Transverse colon (tissue), 4 donors: Measurements from ENCODE around the gene EPB41L5. TPM values are rescaled to one million over a fixed set of nuclear protein-coding genes. Genes with fewer than 3 reads are reported as not detected.
"Not testable (repeated sequence)": the region's sequence is repeated elsewhere in the genome, so short reads cannot be mapped to it uniquely, and the experiment has no call there.

Source experiments
- DNase-seq: peaks from one replicate; pipeline ENCODE4 v3.0.0-alpha.2; 2019
- H3K27ac ChIP-seq, 4 donors: fragments of 200-600 bp; sonication (generic); 2 replicates each; pipeline ENCODE4 v1.5.1; 2016 to 2018; ENCODE audit warnings: inconsistent platforms in 4 of 4
- H3K27me3 ChIP-seq: fragments of 200-600 bp; sonication (generic); 2 replicates; pipeline ENCODE4 v1.5.1; 2017; ENCODE audit warnings: inconsistent platforms
- H3K36me3 ChIP-seq, 4 donors: fragments of 200-600 bp; sonication (generic); 2 replicates each; pipeline ENCODE4 v1.5.1; 2017 to 2019; ENCODE audit warnings: inconsistent platforms in 4 of 4
- H3K4me1 ChIP-seq, 4 donors: fragments of 200-600 bp; sonication (generic); 2 replicates each; pipeline ENCODE4 v1.5.1; 2017 to 2020; ENCODE audit warnings: inconsistent platforms in 4 of 4
- H3K4me3 ChIP-seq, 4 donors: fragments of 200-600 bp; sonication (generic); 1 replicate in 1 of 4; 2 replicates in 3 of 4; pipeline versions ENCODE4 v1.5.1 to v1.6.1; 2017 to 2019; ENCODE audit warnings: inconsistent platforms in 4 of 4
- H3K9me3 ChIP-seq, 2 donors: fragments of 200-600 bp; sonication (generic); 2 replicates each; pipeline ENCODE4 v1.5.1; 2017 to 2019; ENCODE audit warnings: inconsistent platforms in 2 of 2
- CTCF ChIP-seq, 5 experiments: fragments of 200-600 bp in 3 of 5; fragments of 450-650 bp in 2 of 5; sonication (generic) in 3 of 5; IDR thresholded peaks; 1 replicate in 2 of 5; 2 replicates in 3 of 5; pipeline ENCODE4 v1.5.1; 2016 to 2017; ENCODE audit warnings: antibody characterized with exemption in 5 of 5, inconsistent platforms in 3 of 5, mild to moderate bottlenecking in 2 of 5, moderate library complexity in 1 of 5
- EP300 ChIP-seq: sonication (generic); formaldehyde crosslinking; IDR thresholded peaks from one replicate; pipeline ENCODE4 v1.6.1; 2017; ENCODE audit warnings: antibody characterized with exemption, low read depth
- POLR2A ChIP-seq: fragments of 450-650 bp; IDR thresholded peaks from one replicate; pipeline ENCODE4 v1.6.1; 2016; ENCODE audit warnings: antibody characterized with exemption, mild to moderate bottlenecking, moderate library complexity
- POLR2AphosphoS5 ChIP-seq, 3 donors: sonication (generic); formaldehyde crosslinking; IDR thresholded peaks; one replicate each; pipeline ENCODE4 v1.6.1; 2016; ENCODE audit warnings: antibody characterized with exemption in 3 of 3
- WGBS, 2 donors: methylation state at CpG; one replicate each; pipeline ENCODE4 v1.1.5; 2018; ENCODE audit warnings: low coverage in 1 of 2; 5-methylcytosine and 5-hydroxymethylcytosine counted together
- in situ Hi-C, 4 donors: fragments of 200-750 bp; cut with MboI; loops; one replicate each; pipeline versions ENCODE4 v1.15.0 to v1.15.1; 2017; ENCODE audit warnings: low sequenced_read_pairs in 3 of 4, low pct_ligation_motif_present in 1 of 4, low pct_unique_long_range_greater_than_20kb in 1 of 4
- intact Hi-C: fragments of 100-400 bp; cut with DNase I; formaldehyde crosslinking; loops from one replicate; pipeline ENCODE4 v1.15.1; 2023; ENCODE audit warnings: low total_unique reads
- total RNA-seq, 4 donors: library from RNA; depleted of rRNA; stranded (reverse); fragments of >200 nt; gene quantifications; one replicate each; pipeline ENCODE4 v1.1.0, GENCODE V29; 2016

The EPB41L5 gene
- total RNA-seq, 4 donors from 2014 or later = 11.1 to 36.5 (median 27.6) TPM

DNA sequence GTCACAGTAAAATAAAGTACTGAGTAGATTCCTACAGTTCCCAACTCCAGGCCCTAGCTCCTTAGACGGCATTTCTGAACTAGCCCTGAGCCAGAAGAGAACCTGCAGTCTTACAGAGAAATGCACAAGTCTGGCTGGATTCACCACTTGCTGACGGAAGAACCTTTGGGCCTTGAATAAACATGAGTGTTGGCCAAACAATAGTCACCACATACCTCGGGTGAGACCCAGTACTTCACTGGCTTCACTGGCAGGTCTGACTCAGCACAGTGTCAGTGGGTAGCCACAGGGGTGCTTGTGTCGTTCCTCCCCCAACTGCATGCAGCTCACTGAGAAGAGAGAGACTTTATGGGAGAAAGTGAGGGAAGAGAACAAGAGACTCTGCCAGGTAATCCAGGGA, 121.4 kb downstream of the EPB41L5 start:
- 83 to 100% methylated on average over 1 to 4 of the region's 4 CpGs for WGBS, 2 donors
- TF ChIP-seq POLR2AphosphoS5 (IDR thresholded peaks at IDR 0.05) (no peak), EP300 (no peak), CTCF (IDR thresholded peaks at IDR 0.05) (no peak), POLR2A (no peak)

GRCh38 chr2:120135013-120135412, 122.1 kb downstream of the EPB41L5 start:
- H3K9me3 ChIP-seq, H3K4me3 ChIP-seq, H3K27ac ChIP-seq, DNase-seq, H3K4me1 ChIP-seq, intact Hi-C loops, H3K27me3 ChIP-seq, in situ Hi-C loops: not testable (repeated sequence)
- peaks cover 0 to 11% (median 4%) of the 10 kb centered on the region in 4 donors for H3K36me3 ChIP-seq
- WGBS, 2 donors = 94 to 98% methylated on average over 2 of the region's 2 CpGs

More for the DNA sequence above, 121.4 kb downstream of the EPB41L5 start:
- intact Hi-C loops (no loop called here), in situ Hi-C loops (no loop called here)
- Histone ChIP-seq H3K27ac (no peak overlapping the region), H3K27me3 (no peaks in the 10 kb centered on the region), H3K4me3 (no peak overlapping the region), H3K4me1 (no peaks in the 10 kb centered on the region), H3K9me3 (no peaks in the 10 kb centered on the region), H3K36me3 (peaks cover 0 to 11% (median 4%) of the 10 kb centered on the region in 4 donors)
- DNase-seq = no peak

DNA sequence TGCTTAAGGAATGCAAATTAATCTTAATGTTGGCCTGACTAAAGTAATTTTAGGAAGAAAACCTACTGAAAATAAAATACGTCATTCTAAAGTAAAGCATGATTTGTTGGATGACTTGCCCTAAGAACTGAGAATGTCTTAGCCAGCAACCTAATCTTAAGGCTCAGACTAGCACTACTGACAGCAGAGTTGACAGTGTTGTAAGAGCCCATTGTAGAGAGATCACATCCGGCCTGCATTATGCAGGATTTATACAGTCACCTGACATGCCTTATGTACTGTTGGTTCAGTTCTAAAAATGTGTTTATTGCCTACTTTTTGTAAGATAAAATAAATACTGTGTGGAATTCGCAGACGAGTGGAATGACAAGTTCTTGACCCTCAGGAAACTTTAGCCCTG, 128.0 kb downstream of the EPB41L5 start:
- no peaks in the 10 kb centered on the region for H3K27me3 ChIP-seq
- H3K4me1 ChIP-seq = no peaks in the 10 kb centered on the region
- no peak overlapping the region for H3K27ac ChIP-seq
- 85 to 89% methylated on average over 3 to 4 of the region's 4 CpGs for WGBS, 2 donors
- no peaks in the 10 kb centered on the region for H3K9me3 ChIP-seq
- H3K36me3 ChIP-seq = no peaks in the 10 kb centered on the region
- H3K4me3 ChIP-seq = no peak overlapping the region
- no peak for DNase-seq
- no peak for TF ChIP-seq EP300
- no peak for TF ChIP-seq CTCF (IDR thresholded peaks at IDR 0.05)
- no peak for TF ChIP-seq POLR2A
- no peak for TF ChIP-seq POLR2AphosphoS5 (IDR thresholded peaks at IDR 0.05)
- in situ Hi-C loops (no loop called here), intact Hi-C loops (no loop called here)

- intact Hi-C loops (no loop called here), in situ Hi-C loops (no loop called here)
- Histone ChIP-seq H3K4me3 (no peak overlapping the region), H3K4me1 (no peaks in the 10 kb centered on the region), H3K27me3 (no peaks in the 10 kb centered on the region), H3K36me3 (no peaks in the 10 kb centered on the region), H3K27ac (no peak overlapping the region), H3K9me3 (no peaks in the 10 kb centered on the region)
- TF ChIP-seq CTCF (IDR thresholded peaks at IDR 0.05) (no peak), POLR2A (no peak), EP300 (no peak), POLR2AphosphoS5 (IDR thresholded peaks at IDR 0.05) (no peak)
- WGBS, 2 donors = 88 to 92% methylated on average over 2 of the region's 2 CpGs
- DNase-seq = no peak
These were observed 128.6 kb downstream of the EPB41L5 start for GRCh38 chr2:120141300-120142069.
